HCT116 (cell line): ENCODE results near the gene GAP43. TPM values are rescaled to one million over a fixed set of nuclear protein-coding genes. Genes with fewer than 3 reads are reported as not detected.

Source experiments
- ATAC-seq: fragments of 200-7000 bp; cut with Tn5 transposase; 2 replicates; pipeline ENCODE4 v1.9.1; 2020; ENCODE audit warnings: mild to moderate bottlenecking, moderate library complexity
- BruUV-seq: library from RNA; stranded (reverse); fragments of 400-500 nt; replicated peaks from 2 replicates; lab custom pipeline; 2021; lab: Mats Ljungman, UMichigan
- CTCF ChIA-PET: fragments of 300-600 bp; sonication (Branson Sonifier 250); formaldehyde crosslinking; loops from one replicate; lab custom pipeline; 2021; ENCODE audit warnings: antibody characterized with exemption; lab: Charles Lee
- POLR2A ChIA-PET: fragments of 300-600, 350-600 bp; sonication (Branson Sonifier 250); formaldehyde crosslinking; loops from one replicate; lab custom pipeline; 2021; ENCODE audit warnings: antibody characterized with exemption; lab: Charles Lee
- RAD21 ChIA-PET, 2 experiments: fragments of 300-600 bp; sonication (Branson Sonifier 250); formaldehyde crosslinking; loops; one replicate each; lab custom pipeline; 2023; ENCODE audit warnings: low total read pairs in 2 of 2; ENCODE audit not compliant: uncharacterized antibody in 2 of 2, unreplicated experiment in 2 of 2, low non-redundant PET in 1 of 2; lab: Charles Lee
- DNase-seq: peaks from one replicate; pipeline ENCODE4 v3.0.0-alpha.2; 2010; ENCODE audit warnings: low read depth, low spot score
- H2AFZ ChIP-seq: fragments of 200-600 bp; shearing (Covaris generic), sonication (generic); 2 replicates; pipeline ENCODE4 v1.6.1; 2017; ENCODE audit warnings: low read depth, mixed run types, mixed read lengths, antibody characterized with exemption, low read length; ENCODE audit not compliant: poor library complexity, severe bottlenecking
- H3K27ac ChIP-seq: 2 replicates; pipeline ENCODE4 v1.5.1; 2012; ENCODE audit warnings: low read depth, low read length
- H3K27me3 ChIP-seq: fragments of 200-600 bp; sonication (generic); 2 replicates; pipeline ENCODE4 v1.6.1; 2016; ENCODE audit warnings: mixed run types, low read length, mixed read lengths; ENCODE audit not compliant: insufficient read depth
- H3K36me3 ChIP-seq, 2 experiments: fragments of 200-500 bp in 1 of 2; fragments of 200-600 bp in 1 of 2; sonication (Bioruptor generic) in 1 of 2; sonication (generic) in 1 of 2; 2 replicates each; pipeline versions ENCODE4 v1.5.1 to v1.6.1; 2014 to 2016; ENCODE audit warnings: low read length in 2 of 2, inconsistent platforms in 1 of 2, mixed read lengths in 1 of 2, mixed run types in 1 of 2; ENCODE audit not compliant: insufficient read depth in 2 of 2, control insufficient read depth in 1 of 2
- H3K4me1 ChIP-seq, 2 experiments: fragments of 200-600 bp in 1 of 2; sonication (generic) in 1 of 2; 2 replicates each; pipeline versions ENCODE4 v1.5.1 to v1.6.1; 2012 to 2017; ENCODE audit warnings: low read length in 2 of 2, inconsistent platforms in 1 of 2, mild to moderate bottlenecking in 1 of 2, mixed read lengths in 1 of 2, mixed run types in 1 of 2, moderate library complexity in 1 of 2; ENCODE audit not compliant: insufficient read depth in 2 of 2, control insufficient read depth in 1 of 2
- H3K4me2 ChIP-seq: fragments of 200-600 bp; sonication (generic); 2 replicates; pipeline ENCODE4 v1.6.1; 2017; ENCODE audit warnings: mixed run types, low read length, mixed read lengths
- H3K4me3 ChIP-seq, 2 experiments: fragments of 200-600 bp in 1 of 2; sonication (generic) in 1 of 2; replicated peaks in 1 of 2; 2 replicates each; pipeline ENCODE4 v1.5.1; 2011 to 2016; ENCODE audit warnings: low read length in 2 of 2, control low read depth in 1 of 2, low read depth in 1 of 2, mild to moderate bottlenecking in 1 of 2, mixed read lengths in 1 of 2, mixed run types in 1 of 2
- H3K79me2 ChIP-seq: fragments of 200-600 bp; sonication (generic); 2 replicates; pipeline ENCODE4 v1.6.1; 2017; ENCODE audit warnings: mild to moderate bottlenecking, mixed run types, low read length, moderate library complexity, mixed read lengths; ENCODE audit not compliant: insufficient read depth
- H3K9ac ChIP-seq: fragments of 200-600 bp; sonication (generic); 2 replicates; pipeline ENCODE4 v1.6.1; 2016; ENCODE audit warnings: low read length, mixed read lengths
- H3K9me2 ChIP-seq: fragments of 200-600 bp; sonication (generic), shearing (Covaris generic); 2 replicates; pipeline ENCODE4 v1.6.1; 2017; ENCODE audit warnings: mixed run types, mild to moderate bottlenecking, moderate library complexity; ENCODE audit not compliant: insufficient read depth
- H3K9me3 ChIP-seq, 2 experiments: fragments of 200-500 bp in 1 of 2; fragments of 200-600 bp in 1 of 2; sonication (Bioruptor generic) in 1 of 2; sonication (generic) in 1 of 2; 2 replicates each; pipeline ENCODE4 v1.6.1; 2014 to 2017; ENCODE audit warnings: low read length in 2 of 2, mixed read lengths in 2 of 2, inconsistent platforms in 1 of 2, low read depth in 1 of 2, mild to moderate bottlenecking in 1 of 2, mixed run types in 1 of 2, moderate library complexity in 1 of 2; ENCODE audit not compliant: control insufficient read depth in 1 of 2, insufficient read depth in 1 of 2
- H4K20me1 ChIP-seq: fragments of 200-600 bp; sonication (generic), shearing (Covaris generic); 2 replicates; pipeline ENCODE4 v1.6.1; 2017; ENCODE audit warnings: mixed run types, mild to moderate bottlenecking, moderate library complexity; ENCODE audit not compliant: insufficient read depth
- CBX3 ChIP-seq: IDR thresholded peaks from 2 replicates; pipeline ENCODE4 v1.6.1; 2012; ENCODE audit warnings: low read depth
- CTCF ChIP-seq, 3 experiments: fragments of 200-600 bp in 1 of 3; sonication (generic) in 1 of 3; IDR thresholded peaks in 2 of 3; conservative IDR thresholded peaks in 1 of 3; 2 replicates each; pipeline ENCODE4 v1.5.1; 2012 to 2017; ENCODE audit warnings: low read depth in 2 of 3, low read length in 2 of 3, antibody characterized with exemption in 1 of 3, borderline replicate concordance in 1 of 3, control low read depth in 1 of 3, mild to moderate bottlenecking in 1 of 3, mixed read lengths in 1 of 3, mixed run types in 1 of 3, moderate library complexity in 1 of 3; ENCODE audit not compliant: insufficient read depth in 1 of 3
- ELF1 ChIP-seq: IDR thresholded peaks from 2 replicates; pipeline ENCODE4 v1.6.1; 2012; ENCODE audit warnings: low read depth, borderline replicate concordance
- EZH2 ChIP-seq: fragments of 200-600 bp; sonication (generic); IDR thresholded peaks from 2 replicates; pipeline ENCODE4 v1.6.1; 2017; ENCODE audit warnings: antibody characterized with exemption, mixed run types
- FOSL1 ChIP-seq: IDR thresholded peaks from 2 replicates; pipeline ENCODE4 v1.6.1; 2012; ENCODE audit warnings: low read depth
- MAX ChIP-seq: IDR thresholded peaks from 2 replicates; pipeline ENCODE4 v1.6.1; 2012
- POLR2A ChIP-seq: IDR thresholded peaks from 2 replicates; pipeline ENCODE4 v1.7.0; 2011; ENCODE audit warnings: borderline replicate concordance; ENCODE audit not compliant: insufficient read depth, insufficient read length; ENCODE audit errors: extremely low read depth
- POLR2AphosphoS5 ChIP-seq: IDR thresholded peaks from 2 replicates; pipeline ENCODE4 v1.6.1; 2011; ENCODE audit warnings: mild to moderate bottlenecking, low read depth, low read length, moderate library complexity
- RAD21 ChIP-seq: IDR thresholded peaks from 2 replicates; pipeline ENCODE4 v1.6.1; 2012; ENCODE audit warnings: low read depth, mild to moderate bottlenecking
- SIN3A ChIP-seq: IDR thresholded peaks from 2 replicates; pipeline ENCODE4 v1.6.1; 2012; ENCODE audit warnings: low read depth
- SRF ChIP-seq: IDR thresholded peaks from 2 replicates; pipeline ENCODE4 v1.6.1; 2012; ENCODE audit warnings: low read depth
- YY1 ChIP-seq: IDR thresholded peaks from 2 replicates; pipeline ENCODE4 v1.6.1; 2011; ENCODE audit warnings: low read length, low read depth, moderate library complexity, mild to moderate bottlenecking; ENCODE audit not compliant: insufficient replicate concordance; ENCODE audit errors: extremely low read depth
- ZNF274 ChIP-seq: fragments of 200-500 bp; sonication (Bioruptor generic); IDR thresholded peaks from 2 replicates; pipeline ENCODE4 v1.6.1; 2014; ENCODE audit warnings: mild to moderate bottlenecking, low read depth, low read length, inconsistent platforms
- intact Hi-C: fragments of 100-400 bp; cut with micrococcal nuclease; formaldehyde crosslinking; loops from 2 replicates; pipeline ENCODE4 v1.10.0; 2022
- total RNA-seq: library from RNA; stranded (reverse); gene quantifications from one replicate; pipeline ENCODE4 v1.2.1, GENCODE V29; 2021; ENCODE audit not compliant: unreplicated experiment
- TF ChIP-seq, protein P1 (sequence below): IDR thresholded peaks from 2 replicates; pipeline ENCODE4 v1.6.1; 2012

The GAP43 gene
- total RNA-seq, 1 experiment from 2014 or later, result not detected

DNA sequence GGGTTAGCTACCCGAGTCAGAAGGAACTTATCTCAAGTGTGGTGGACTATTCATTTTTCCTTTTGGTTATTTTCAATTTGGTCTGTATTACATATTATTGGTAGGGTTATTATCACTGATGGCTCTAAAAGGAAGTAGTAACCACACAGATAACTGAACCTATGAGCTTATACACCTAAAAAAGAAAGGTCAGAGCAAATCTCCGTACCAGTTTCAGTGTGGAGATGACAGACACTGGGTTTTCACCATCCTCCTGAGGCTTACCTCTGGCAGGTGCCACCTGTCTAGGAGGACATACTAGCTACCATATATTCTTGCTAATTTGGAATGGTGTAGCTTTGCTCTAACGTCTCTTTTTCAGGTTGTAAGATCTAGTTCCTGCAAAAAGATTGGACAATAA is 10.2 kb downstream of the GAP43 start:
- no peak for TF ChIP-seq EZH2
- Histone ChIP-seq H3K27me3 (peaks cover 7% of the 10 kb centered on the region; the same call in 1 of the 2 replicates), H3K4me2 (no peak overlapping the region), H4K20me1 (no peaks in the 10 kb centered on the region), H3K4me1 (no peaks in the 10 kb centered on the region), H3K79me2 (no peaks in the 10 kb centered on the region), H3K9me2 (0 out of 2 replicates have a peak, but pooled peaks cover 2% of the 10 kb centered on the region), H3K27ac (no peak overlapping the region), H3K36me3 (no peaks in the 10 kb centered on the region), H3K9ac (no peak overlapping the region), H2AFZ (no peak overlapping the region), H3K9me3 (no peaks in the 10 kb centered on the region), H3K4me3 (no peak overlapping the region)
- intact Hi-C loops, result no loop called here
- ATAC-seq (no peak), DNase-seq (no peak)
- ChIA-PET CTCF (no interaction called here), RAD21 (no interaction called here), POLR2A (no interaction called here)
- no TSS peak for BruUV-seq

GRCh38 chr3:115634052-115634451 is 10.7 kb downstream of the GAP43 start:
- H3K9me3 ChIP-seq, result no peaks in the 10 kb centered on the region
- H3K27me3 ChIP-seq, result 0 out of 2 replicates have a peak, but pooled peaks cover under 1% of the 10 kb centered on the region
- no peak overlapping the region for H3K4me2 ChIP-seq
- ChIA-PET POLR2A (no interaction called here), RAD21 (no interaction called here), CTCF (no interaction called here)
- no peaks in the 10 kb centered on the region for H4K20me1 ChIP-seq
- no peaks in the 10 kb centered on the region for H3K4me1 ChIP-seq
- H3K36me3 ChIP-seq, result no peaks in the 10 kb centered on the region
- 0 out of 2 replicates have a peak, but pooled peaks cover 2% of the 10 kb centered on the region for H3K9me2 ChIP-seq
- H3K79me2 ChIP-seq, result no peaks in the 10 kb centered on the region
- TF ChIP-seq POLR2AphosphoS5, result no peak
- TF ChIP-seq, protein P1, sequence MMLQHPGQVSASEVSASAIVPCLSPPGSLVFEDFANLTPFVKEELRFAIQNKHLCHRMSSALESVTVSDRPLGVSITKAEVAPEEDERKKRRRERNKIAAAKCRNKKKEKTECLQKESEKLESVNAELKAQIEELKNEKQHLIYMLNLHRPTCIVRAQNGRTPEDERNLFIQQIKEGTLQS, result no peak
- TF ChIP-seq CTCF (IDR thresholded peaks at IDR 0.05 in 2 of 3, conservative IDR thresholded peaks at IDR 0.05 in 1 of 3; ENCODE audit: borderline replicate concordance in 1 of 3, insufficient read depth in 1 of 3, low read depth in 2 of 3, low read length in 2 of 3), result no peak
- TF ChIP-seq YY1, result no peak
- no peak for TF ChIP-seq MAX
- TF ChIP-seq EZH2, result no peak
- TF ChIP-seq CBX3, result no peak
- TF ChIP-seq POLR2A, result no peak
- TF ChIP-seq RAD21, result no peak
- no peak for TF ChIP-seq ZNF274
- no peak for TF ChIP-seq SIN3A
- no peak for TF ChIP-seq FOSL1
- no peak for TF ChIP-seq ELF1
- no peak for TF ChIP-seq SRF
- BruUV-seq, result no TSS peak
- H2AFZ ChIP-seq, result no peak overlapping the region
- no peak for ATAC-seq
- no peak overlapping the region for H3K4me3 ChIP-seq
- no peak for DNase-seq
- no peak overlapping the region for H3K9ac ChIP-seq
- no peak overlapping the region for H3K27ac ChIP-seq
- intact Hi-C loops, result no loop called here
